HFFc6 (cell line): ENCODE results near the gene EME2. TPM values are rescaled to one million over a fixed set of nuclear protein-coding genes. Genes with fewer than 3 reads are reported as not detected.
A peak's percentile ranks its signal among the peaks of the same experiment; 100 is the strongest.

ENCODE experiments used
- DNase-seq: peaks from one replicate; pipeline ENCODE4 v3.0.0-alpha.2; 2018
- H3K27ac Mint-ChIP-seq: 2 replicates; pipeline ENCODE4 v1.8.0; 2020; ENCODE audit warnings: mild to moderate bottlenecking, mixed read lengths
- H3K27me3 Mint-ChIP-seq: 2 replicates; pipeline ENCODE4 v1.8.0; 2021; ENCODE audit warnings: mild to moderate bottlenecking, moderate library complexity, mixed read lengths; ENCODE audit not compliant: insufficient read depth
- H3K36me3 Mint-ChIP-seq: 2 replicates; pipeline ENCODE4 v1.8.0; 2021; ENCODE audit warnings: low read depth, mixed read lengths
- H3K4me1 Mint-ChIP-seq: 2 replicates; pipeline ENCODE4 v1.8.0; 2020; ENCODE audit warnings: low read depth, mixed read lengths
- H3K4me3 Mint-ChIP-seq: 2 replicates; pipeline ENCODE4 v1.8.0; 2020; ENCODE audit warnings: mild to moderate bottlenecking, moderate library complexity, mixed read lengths
- H3K9me3 Mint-ChIP-seq: 2 replicates; pipeline ENCODE4 v1.8.0; 2020; ENCODE audit warnings: mild to moderate bottlenecking, mixed read lengths
- CTCF ChIP-seq: fragments of 200-600 bp; sonication (generic); IDR thresholded peaks from 2 replicates; pipeline ENCODE4 v1.5.0; 2021; ENCODE audit warnings: antibody characterized with exemption, mild to moderate bottlenecking
- total RNA-seq, 6 experiments: library from RNA; stranded (reverse); fragmentation: NEBNext Ultra II Directional; extraction: Animal tissue kit (Norgen Biotek cat#: 25700); gene quantifications; 2 replicates in 1 of 6; 3 replicates in 5 of 6; pipeline ENCODE4 v1.2.3, GENCODE V29; 2021

Gene EME2
- total RNA-seq, 6 experiments from 2014 or later = 11.4 to 16.1 (median 12.3) TPM

GRCh38 chr16:1741553-1742165 lies 31.0 kb upstream of the EME2 start:
- Mint-ChIP-seq H3K9me3 (no peaks in the 10 kb centered on the region), H3K4me3 (no peak overlapping the region), H3K36me3 (peaks cover 5% of the 10 kb centered on the region), H3K27ac (no peak overlapping the region), H3K4me1 (peaks cover 21% of the 10 kb centered on the region), H3K27me3 (no peaks in the 10 kb centered on the region)
- no peak for DNase-seq
- no peak for TF ChIP-seq CTCF

GRCh38 chr16:1743376-1744337 lies 29.0 kb upstream of the EME2 start:
- no peak overlapping the region for H3K4me3 Mint-ChIP-seq
- peaks cover 2% of the 10 kb centered on the region; the same call in 1 of the 2 replicates for H3K27me3 Mint-ChIP-seq
- no peak for DNase-seq
- peaks cover 21% of the 10 kb centered on the region for H3K4me1 Mint-ChIP-seq
- H3K36me3 Mint-ChIP-seq = peaks cover 5% of the 10 kb centered on the region
- TF ChIP-seq CTCF = no peak
- H3K9me3 Mint-ChIP-seq = no peaks in the 10 kb centered on the region
- H3K27ac Mint-ChIP-seq = no peak overlapping the region

GRCh38 chr16:1744338-1744840 lies 28.2 kb upstream of the EME2 start:
- H3K27me3 Mint-ChIP-seq = peaks cover 2% of the 10 kb centered on the region; the same call in 1 of the 2 replicates
- H3K4me3 Mint-ChIP-seq = no peak overlapping the region
- H3K36me3 Mint-ChIP-seq = peaks cover 5% of the 10 kb centered on the region
- no peak overlapping the region for H3K27ac Mint-ChIP-seq
- TF ChIP-seq CTCF = no peak
- no peak for DNase-seq
- H3K4me1 Mint-ChIP-seq = peaks cover 22% of the 10 kb centered on the region
- H3K9me3 Mint-ChIP-seq = no peaks in the 10 kb centered on the region

GRCh38 chr16:1745181-1745899 lies 27.3 kb upstream of the EME2 start:
- DNase-seq = peak; percentile 93
- H3K4me1 Mint-ChIP-seq = peaks cover 28% of the 10 kb centered on the region
- peaks cover 5% of the 10 kb centered on the region for H3K36me3 Mint-ChIP-seq
- H3K27ac Mint-ChIP-seq = peak overlapping the region; percentile 96
- TF ChIP-seq CTCF = peak; percentile 32
- H3K4me3 Mint-ChIP-seq = peak overlapping the region; percentile 82
- peaks cover 2% of the 10 kb centered on the region; the same call in 1 of the 2 replicates for H3K27me3 Mint-ChIP-seq
- no peaks in the 10 kb centered on the region for H3K9me3 Mint-ChIP-seq
